Caco-2 (cell line): ENCODE results near the gene VARS2. TPM values are rescaled to one million over a fixed set of nuclear protein-coding genes. Genes with fewer than 3 reads are reported as not detected.
A peak's percentile ranks its signal among the peaks of the same experiment; 100 is the strongest.

Source experiments
- BruUV-seq: library from RNA; stranded (reverse); fragments of 400-500 nt; replicated peaks from 2 replicates; lab custom pipeline; 2021; lab: Mats Ljungman, UMichigan
- CTCF ChIA-PET: fragments of 300-600 bp; sonication (Branson Sonifier 250); formaldehyde crosslinking; loops from one replicate; lab custom pipeline; 2022; ENCODE audit warnings: antibody characterized with exemption; lab: Charles Lee
- POLR2A ChIA-PET: fragments of 300-600 bp; sonication (Branson Sonifier 250); formaldehyde crosslinking; loops from one replicate; lab custom pipeline; 2022; ENCODE audit warnings: antibody characterized with exemption; lab: Charles Lee
- DNase-seq, 2 experiments: peaks; one replicate each; pipeline versions ENCODE4 v3.0.0 to v3.0.0-alpha.2; 2020 to 2022
- H3K27me3 ChIP-seq: replicated peaks from 2 replicates; pipeline ENCODE4 v1.6.0; 2011; ENCODE audit warnings: low read length; ENCODE audit not compliant: control insufficient read depth, insufficient read depth
- H3K36me3 ChIP-seq: 2 replicates; pipeline ENCODE4 v1.5.1; 2011; ENCODE audit warnings: low read length; ENCODE audit not compliant: control insufficient read depth, insufficient read depth
- H3K4me1 ChIP-seq: fragments of 250-450 bp; sonication (Bioruptor Pico); 2 replicates; pipeline ENCODE4 v1.5.1; 2020; ENCODE audit warnings: mild to moderate bottlenecking
- H3K4me3 ChIP-seq: 2 replicates; pipeline ENCODE4 v1.5.1; 2011; ENCODE audit warnings: low read depth, mild to moderate bottlenecking, control low read depth, low read length
- H3K9me3 ChIP-seq: fragments of 250-450 bp; sonication (Bioruptor Pico); 2 replicates; pipeline ENCODE4 v1.5.1; 2020; ENCODE audit warnings: mild to moderate bottlenecking, moderate library complexity
- H3K27ac Mint-ChIP-seq: one replicate; pipeline ENCODE4 v1.8.0; 2022; ENCODE audit warnings: mixed read lengths; ENCODE audit not compliant: unreplicated experiment
- H3K27me3 Mint-ChIP-seq: one replicate; pipeline ENCODE4 v1.8.0; 2022; ENCODE audit warnings: mixed read lengths; ENCODE audit not compliant: insufficient read depth, unreplicated experiment
- H3K36me3 Mint-ChIP-seq: one replicate; pipeline ENCODE4 v1.8.0; 2022; ENCODE audit warnings: mild to moderate bottlenecking, mixed read lengths; ENCODE audit not compliant: insufficient read depth, unreplicated experiment
- H3K4me1 Mint-ChIP-seq: one replicate; pipeline ENCODE4 v1.8.0; 2022; ENCODE audit warnings: low read depth, mixed read lengths; ENCODE audit not compliant: unreplicated experiment
- H3K4me3 Mint-ChIP-seq: one replicate; pipeline ENCODE4 v1.8.0; 2022; ENCODE audit warnings: mild to moderate bottlenecking, moderate library complexity, mixed read lengths; ENCODE audit not compliant: unreplicated experiment
- H3K9me3 Mint-ChIP-seq: one replicate; pipeline ENCODE4 v1.8.0; 2022; ENCODE audit warnings: mixed read lengths; ENCODE audit not compliant: unreplicated experiment
- CTCF ChIP-seq, 2 experiments: fragments of 200-600 bp in 1 of 2; IDR thresholded peaks; 1 replicate in 1 of 2; 2 replicates in 1 of 2; pipeline versions ENCODE4 v1.5.1 to v1.8.0; 2011 to 2022; ENCODE audit warnings: antibody characterized with exemption in 1 of 2, control low read depth in 1 of 2, inconsistent platforms in 1 of 2, low read depth in 1 of 2, low read length in 1 of 2, mild to moderate bottlenecking in 1 of 2, moderate library complexity in 1 of 2; ENCODE audit not compliant: insufficient read depth in 1 of 2, severe bottlenecking in 1 of 2, unreplicated experiment in 1 of 2
- intact Hi-C: fragments of 100-400 bp; cut with micrococcal nuclease; formaldehyde crosslinking; loops from one replicate; pipeline ENCODE4 v1.10.0; 2022; ENCODE audit not compliant: unreplicated experiment
- total RNA-seq: library from RNA; stranded (reverse); gene quantifications from 2 replicates; pipeline ENCODE4 v1.2.3, GENCODE V29; 2022

The VARS2 gene
- total RNA-seq, 1 experiment from 2014 or later: 37.5 TPM

- peak; percentile 30 to 39 for TF ChIP-seq CTCF (IDR thresholded peaks at IDR 0.05; ENCODE audit: insufficient read depth in 1 of 2, low read depth in 1 of 2, low read length in 1 of 2, severe bottlenecking in 1 of 2, unreplicated experiment in 1 of 2)
- Mint-ChIP-seq H3K27ac (no peak overlapping the region), H3K27me3 (no peaks in the 10 kb centered on the region), H3K4me1 (no peaks in the 10 kb centered on the region), H3K4me3 (no peak overlapping the region), H3K36me3 (peaks cover 32% of the 10 kb centered on the region), H3K9me3 (no peaks in the 10 kb centered on the region)
- intact Hi-C loops: no loop called here
- H3K9me3 ChIP-seq: no peaks in the 10 kb centered on the region
- no peaks in the 10 kb centered on the region for H3K27me3 ChIP-seq
- ChIA-PET POLR2A (no interaction called here), CTCF (interaction anchor here (0.8 kb wide), 1 partner anchor 178 kb away, joined by 3 read pairs; no protein-coding TSS in a partner anchor)
- H3K4me1 ChIP-seq: no peaks in the 10 kb centered on the region
- peak; percentile 15 for DNase-seq
- BruUV-seq: no TSS peak
- peaks cover 10% of the 10 kb centered on the region for H3K36me3 ChIP-seq
- H3K4me3 ChIP-seq: no peak overlapping the region
Measured at GRCh38 chr6:30893001-30893591, 20.9 kb upstream of the VARS2 start.

- Histone ChIP-seq H3K9me3 (no peaks in the 10 kb centered on the region), H3K4me3 (no peak overlapping the region), H3K27me3 (no peaks in the 10 kb centered on the region), H3K4me1 (no peaks in the 10 kb centered on the region), H3K36me3 (peaks cover 9% of the 10 kb centered on the region)
- no peak overlapping the region for H3K27ac Mint-ChIP-seq
- peaks cover 32% of the 10 kb centered on the region for H3K36me3 Mint-ChIP-seq
- no peaks in the 10 kb centered on the region for H3K4me1 Mint-ChIP-seq
- no peaks in the 10 kb centered on the region for H3K27me3 Mint-ChIP-seq
- no peak overlapping the region for H3K4me3 Mint-ChIP-seq
- ChIA-PET CTCF (no interaction called here), POLR2A (no interaction called here)
- no TSS peak for BruUV-seq
- no peak for DNase-seq
- H3K9me3 Mint-ChIP-seq: no peaks in the 10 kb centered on the region
- TF ChIP-seq CTCF (IDR thresholded peaks at IDR 0.05; ENCODE audit: insufficient read depth in 1 of 2, low read depth in 1 of 2, low read length in 1 of 2, severe bottlenecking in 1 of 2, unreplicated experiment in 1 of 2): no peak
- intact Hi-C loops: no loop called here
Measured at GRCh38 chr6:30893666-30894065, 20.4 kb upstream of the VARS2 start.

- no peak overlapping the region for H3K27ac Mint-ChIP-seq
- H3K27me3 ChIP-seq: no peaks in the 10 kb centered on the region
- no peaks in the 10 kb centered on the region for H3K4me1 Mint-ChIP-seq
- no peak for DNase-seq
- no peaks in the 10 kb centered on the region for H3K9me3 Mint-ChIP-seq
- no peak overlapping the region for H3K4me3 ChIP-seq
- H3K27me3 Mint-ChIP-seq: no peaks in the 10 kb centered on the region
- H3K4me3 Mint-ChIP-seq: no peak overlapping the region
- CTCF ChIA-PET: no interaction called here
- peaks cover 8% of the 10 kb centered on the region for H3K36me3 ChIP-seq
- POLR2A ChIA-PET: no interaction called here
- H3K4me1 ChIP-seq: no peaks in the 10 kb centered on the region
- intact Hi-C loops: no loop called here
- no peak for TF ChIP-seq CTCF (IDR thresholded peaks at IDR 0.05; ENCODE audit: insufficient read depth in 1 of 2, low read depth in 1 of 2, low read length in 1 of 2, severe bottlenecking in 1 of 2, unreplicated experiment in 1 of 2)
- H3K9me3 ChIP-seq: no peaks in the 10 kb centered on the region
- peaks cover 32% of the 10 kb centered on the region for H3K36me3 Mint-ChIP-seq
- BruUV-seq: no TSS peak
Measured at GRCh38 chr6:30894381-30894780, 19.7 kb upstream of the VARS2 start.
